HG02840 (cell line): Measurements from ENCODE around the gene CLN6.

Experiments
- ATAC-seq: cut with Tn5 transposase; IDR thresholded peaks from one replicate; pipeline ENCODE4 v1.9.1; 2021; ENCODE audit warnings: mild to moderate bottlenecking, moderate library complexity, moderate number of reproducible peaks; ENCODE audit not compliant: unreplicated experiment, low FRiP score

Gene CLN6

GRCh38 chr15:68229386-68230156 lies at the start of gene CLN6:
Gene CLN6, minus strand, starts transcription at chr15:68229728. Its CDS starts 144 bp downstream, at chr15:68229584.
- ATAC-seq, result peak; percentile 67

GRCh38 chr15:68278595-68279405 lies 49.3 kb upstream of the CLN6 start:
- no peak for ATAC-seq

- no peak for ATAC-seq
Observed at GRCh38 chr15:68278345-68278594, 48.7 kb upstream of the CLN6 start.

- ATAC-seq, result peak; percentile 75
Observed at GRCh38 chr15:68277603-68278344, 48.2 kb upstream of the CLN6 start, which contains the start of gene FEM1B. Gene FEM1B, plus strand, starts transcription at chr15:68277745. Its CDS starts 673 bp downstream, at chr15:68278418.

GRCh38 chr15:68277131-68277602 lies 47.6 kb upstream of the CLN6 start:
- no peak for ATAC-seq

GRCh38 chr15:68276668-68277067 lies 47.1 kb upstream of the CLN6 start:
- ATAC-seq, result no peak

- ATAC-seq, result no peak
Observed at GRCh38 chr15:68275165-68275746, 45.7 kb upstream of the CLN6 start.

GRCh38 chr15:68274201-68274848 lies 44.8 kb upstream of the CLN6 start:
- no peak for ATAC-seq

- ATAC-seq, result no peak
Observed at GRCh38 chr15:68272721-68273271, 43.3 kb upstream of the CLN6 start.

- ATAC-seq, result no peak
Observed at GRCh38 chr15:68271854-68272471, 42.4 kb upstream of the CLN6 start.

GRCh38 chr15:68268405-68268804 lies 38.9 kb upstream of the CLN6 start:
- ATAC-seq, result no peak

- no peak for ATAC-seq
Observed at GRCh38 chr15:68265674-68266073, 36.1 kb upstream of the CLN6 start.

- ATAC-seq, result no peak
Observed at GRCh38 chr15:68265081-68265480, 35.6 kb upstream of the CLN6 start.

- no peak for ATAC-seq
Observed at GRCh38 chr15:68264282-68264681, 34.8 kb upstream of the CLN6 start.

- ATAC-seq, result no peak
Observed at GRCh38 chr15:68262514-68263356, 33.2 kb upstream of the CLN6 start.

- no peak for ATAC-seq
Observed at GRCh38 chr15:68261980-68262379, 32.5 kb upstream of the CLN6 start.

- no peak for ATAC-seq
Observed at GRCh38 chr15:68261241-68261640, 31.7 kb upstream of the CLN6 start.

GRCh38 chr15:68259883-68260282 lies 30.4 kb upstream of the CLN6 start:
- ATAC-seq, result no peak

- ATAC-seq, result no peak
Observed at GRCh38 chr15:68258692-68259091, 29.2 kb upstream of the CLN6 start.
